HG03432 (cell line): ENCODE measurements around the gene DHRS13.
"Not testable (repeated sequence)": the region's sequence is repeated elsewhere in the genome, so short reads cannot be mapped to it uniquely, and the experiment has no call there.

Experiments
- ATAC-seq: cut with Tn5 transposase; IDR thresholded peaks from one replicate; pipeline ENCODE4 v1.9.1; 2021; ENCODE audit warnings: mild to moderate bottlenecking, moderate library complexity; ENCODE audit not compliant: unreplicated experiment

The DHRS13 gene

GRCh38 chr17:28906276-28906675 is 3.4 kb upstream of the DHRS13 start:
- ATAC-seq = no peak

GRCh38 chr17:28904800-28905199 is 1.9 kb upstream of the DHRS13 start:
- ATAC-seq = no peak

GRCh38 chr17:28903546-28903841 is 615 bp upstream of the DHRS13 start:
- not testable (repeated sequence) for ATAC-seq

- peak; percentile 37 for ATAC-seq
Measured at GRCh38 chr17:28901866-28902818, 737 bp downstream of the DHRS13 start.

GRCh38 chr17:28900986-28901726 is 1.7 kb downstream of the DHRS13 start:
- no peak for ATAC-seq

DNA sequence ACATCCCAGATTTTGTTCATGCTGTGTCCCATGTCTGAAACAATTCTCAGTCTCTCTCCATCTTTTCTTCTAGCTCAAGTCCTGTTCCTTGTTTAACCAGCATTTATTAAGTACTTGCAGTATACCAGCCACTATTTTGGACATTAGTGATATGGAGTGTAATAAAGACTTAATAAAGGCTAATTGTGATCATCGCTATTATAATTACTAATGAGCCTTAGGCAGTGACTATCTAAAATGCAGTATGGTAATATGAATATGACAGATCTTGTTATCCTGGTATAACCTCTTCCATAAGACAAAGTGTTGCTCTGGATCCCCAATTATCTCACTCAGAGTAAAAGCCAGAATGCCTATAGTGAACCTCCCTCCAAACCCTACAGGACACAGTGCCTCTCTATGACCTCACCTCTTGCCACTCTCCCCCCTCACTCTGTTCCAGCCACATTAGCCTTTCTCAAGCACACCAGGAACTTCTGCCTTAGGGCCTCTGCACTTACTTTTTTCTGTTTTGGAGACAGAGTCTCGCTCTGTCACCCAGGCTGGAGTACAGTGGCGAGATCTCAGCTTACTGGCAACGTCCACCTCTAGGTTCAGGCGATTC is 3.6 kb downstream of the DHRS13 start:
- ATAC-seq = no peak

DNA sequence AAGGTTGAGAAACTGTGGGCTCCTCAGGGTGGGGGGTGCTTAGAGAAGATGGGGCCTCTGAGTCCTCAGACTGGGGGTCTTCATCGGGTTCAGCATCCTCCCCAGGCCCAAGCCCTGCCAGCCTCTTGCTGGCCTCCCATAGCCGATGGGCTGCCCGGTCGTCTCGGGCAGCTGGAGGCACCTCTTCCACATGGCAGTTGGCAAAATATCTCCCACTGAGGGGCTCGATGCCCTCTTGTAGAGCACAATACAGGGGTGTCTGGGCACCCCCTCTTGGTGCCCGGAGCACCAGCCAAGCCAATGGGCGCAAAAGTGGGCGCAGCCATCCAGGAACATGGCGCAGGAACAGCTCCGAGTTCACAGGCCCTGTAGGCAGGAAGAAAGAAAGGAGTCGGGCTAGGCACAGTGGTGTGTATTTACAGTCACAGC is 4.3 kb downstream of the DHRS13 start:
- ATAC-seq = no peak

- ATAC-seq = no peak
Measured at GRCh38 chr17:28897769-28898526, 4.9 kb downstream of the DHRS13 start.

DNA sequence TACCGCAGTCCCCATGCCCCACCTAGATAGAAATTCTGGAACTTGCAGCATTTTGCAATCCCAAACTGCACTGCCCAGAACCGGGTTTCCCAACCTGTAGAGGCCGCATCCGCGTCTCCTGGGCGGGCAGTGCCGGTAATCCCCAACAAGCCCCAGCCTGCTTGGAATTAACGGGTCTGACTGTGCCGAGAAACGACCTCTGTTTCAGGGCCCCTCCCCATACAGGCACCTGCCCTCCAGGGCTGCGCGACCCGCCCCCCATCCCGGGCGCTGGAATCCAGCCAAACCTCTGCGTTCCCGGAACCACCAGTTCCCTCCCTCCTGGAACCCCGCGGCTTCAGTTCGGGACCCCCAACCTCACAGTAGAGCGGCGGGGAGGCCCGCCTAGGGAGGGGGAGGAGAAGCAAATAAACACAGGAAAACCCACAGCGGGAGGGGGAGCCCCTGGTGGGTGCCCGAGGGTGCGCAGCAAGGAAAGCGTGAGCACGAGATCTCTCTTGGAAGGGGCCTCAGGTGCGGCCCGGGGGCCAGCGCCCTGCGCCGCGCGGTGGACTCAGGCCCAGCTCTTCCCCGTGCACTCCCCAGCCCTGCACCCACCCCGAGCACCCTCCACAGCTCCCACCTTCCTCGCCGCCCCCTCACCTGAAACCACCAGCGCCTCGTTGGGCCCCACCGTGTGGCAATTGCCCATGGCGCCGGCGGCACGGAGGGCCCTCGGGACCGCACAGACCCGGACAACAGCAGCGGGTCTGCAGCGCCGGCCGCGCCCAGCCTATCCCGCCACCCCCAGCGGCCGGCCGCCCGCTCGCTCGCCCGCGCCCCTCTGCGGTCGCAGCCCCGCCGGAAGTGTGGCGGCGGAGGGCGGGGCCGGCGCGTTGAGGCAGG is 5.8 kb downstream of the DHRS13 start, which contains the start of gene FLOT2:
Gene FLOT2 (minus strand): TSS at position 850 of the 885 bp plus-strand sequence. CDS start 159 bp downstream, at position 691.
- ATAC-seq = peak; percentile 31

DNA sequence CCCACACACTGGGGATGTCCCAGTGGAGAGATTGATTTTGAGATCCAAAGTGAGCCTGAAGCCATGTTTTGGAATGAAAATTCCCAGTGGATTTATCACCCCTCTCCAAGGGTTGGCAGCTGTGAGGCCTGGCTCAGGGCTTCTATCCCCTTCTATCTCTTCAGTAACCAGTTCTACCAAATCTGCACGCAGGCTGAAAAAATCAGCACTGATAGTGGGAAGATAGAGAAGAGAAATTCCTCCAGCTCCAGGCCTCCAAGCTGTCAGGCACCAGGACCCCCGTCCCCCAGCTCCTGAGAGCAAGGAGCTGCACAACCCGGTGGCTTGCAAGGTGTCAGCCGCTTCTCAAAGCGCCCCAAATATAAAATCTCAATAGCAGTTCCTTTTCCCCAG is 6.4 kb downstream of the DHRS13 start:
- no peak for ATAC-seq

DNA sequence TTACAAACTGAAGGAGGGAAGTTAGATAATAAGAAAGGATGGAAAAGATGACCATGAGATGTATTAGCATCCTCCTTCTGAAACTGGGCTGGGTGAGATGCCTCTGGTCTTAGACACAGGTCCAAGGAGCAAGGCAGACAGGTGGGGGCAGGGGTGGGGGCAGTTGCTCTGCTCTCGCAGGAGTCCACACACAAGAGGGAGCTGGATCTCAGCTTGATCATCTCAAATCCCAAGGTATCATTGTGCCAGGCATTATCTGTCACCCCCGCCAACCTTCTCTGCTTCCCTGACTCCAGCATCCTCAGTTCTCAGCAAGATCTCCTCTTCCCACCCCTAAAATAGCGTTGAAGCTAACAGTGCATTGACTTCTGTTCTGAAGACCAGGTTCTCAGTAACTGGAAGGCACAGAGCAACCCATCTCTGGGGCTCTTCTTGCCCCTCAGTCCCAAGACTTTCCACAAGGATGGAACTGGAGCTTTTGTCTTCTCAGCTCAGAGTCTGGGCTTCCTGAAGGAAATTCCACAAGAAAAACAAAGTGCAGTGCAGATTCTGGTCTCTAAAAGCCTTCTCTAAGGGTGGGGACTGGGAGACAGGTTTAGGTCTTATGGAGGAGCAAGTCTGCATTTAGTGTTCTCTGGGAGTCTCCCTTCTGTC is 7.0 kb downstream of the DHRS13 start:
- no peak for ATAC-seq

DNA sequence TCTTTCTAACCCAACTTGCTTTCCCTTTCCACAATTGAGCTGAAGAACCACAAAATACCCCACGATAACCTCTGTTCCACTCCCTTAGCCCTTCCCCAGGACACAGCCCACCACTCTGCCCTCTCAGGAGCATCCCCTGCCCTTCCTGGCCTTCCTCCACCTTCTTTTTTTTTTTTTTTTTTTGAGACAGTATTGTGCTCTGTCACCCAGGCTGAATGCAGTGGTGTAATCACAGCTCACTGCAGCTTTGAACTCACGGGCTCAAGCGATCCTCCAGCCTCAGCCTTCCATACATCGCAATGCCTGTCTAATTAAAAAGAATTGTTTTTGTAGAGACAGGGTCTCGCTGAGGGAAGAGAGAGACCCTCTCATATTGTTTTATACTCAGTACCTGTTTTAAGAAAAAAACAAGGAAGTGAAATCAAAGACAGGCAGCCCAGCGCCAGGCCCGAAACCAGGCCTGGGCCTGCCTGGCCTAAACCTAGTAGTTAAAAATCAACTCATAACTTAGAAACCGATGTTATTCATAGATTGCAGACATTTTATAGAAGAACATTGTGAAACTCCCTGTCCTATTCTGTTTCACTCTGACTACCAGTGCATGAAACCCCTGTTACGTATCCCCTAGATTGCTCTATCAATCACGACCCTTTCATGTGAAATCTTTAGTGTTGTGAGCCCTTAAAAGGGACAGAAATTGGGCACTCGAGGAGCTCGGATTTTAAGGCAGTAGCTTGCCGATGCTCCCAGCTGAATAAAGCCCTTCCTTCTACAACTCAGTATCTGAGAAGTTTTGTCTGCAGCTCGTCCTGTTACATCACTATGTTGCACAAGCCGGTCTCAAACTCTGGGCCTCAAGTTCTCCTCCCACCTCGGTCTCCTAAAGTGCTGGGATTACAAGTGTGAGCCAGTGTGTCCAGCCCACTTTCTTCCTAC is 9.4 kb downstream of the DHRS13 start:
- ATAC-seq = peak; percentile 31

- ATAC-seq = no peak
Measured at GRCh38 chr17:28892024-28892423, 10.9 kb downstream of the DHRS13 start.

- no peak for ATAC-seq
Measured at GRCh38 chr17:28891201-28891600, 11.7 kb downstream of the DHRS13 start.

DNA sequence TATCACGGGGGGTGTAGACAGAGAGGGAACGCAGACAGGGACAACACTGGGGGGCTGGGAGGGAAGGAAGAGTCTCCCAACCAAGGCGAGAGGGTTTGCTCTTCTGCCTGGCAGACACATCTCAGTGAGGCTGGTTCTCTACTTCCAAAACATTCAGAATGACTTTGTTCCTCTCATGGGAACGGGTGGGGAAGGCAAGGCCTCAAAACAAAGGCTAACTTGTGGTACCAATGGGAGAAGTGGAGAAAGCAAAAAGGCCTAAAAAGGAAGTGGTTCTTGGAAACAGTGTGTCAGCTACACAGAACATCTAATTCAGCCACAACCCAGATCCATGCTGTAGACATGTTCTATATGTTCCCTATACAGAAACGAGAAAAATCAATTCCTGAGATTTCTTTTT is 12.9 kb downstream of the DHRS13 start:
- no peak for ATAC-seq

GRCh38 chr17:28888832-28889231 is 14.0 kb downstream of the DHRS13 start:
- ATAC-seq = no peak

GRCh38 chr17:28887871-28888471 is 14.9 kb downstream of the DHRS13 start:
- ATAC-seq = no peak

GRCh38 chr17:28885951-28886350 is 16.9 kb downstream of the DHRS13 start:
- no peak for ATAC-seq
